Calu3 (cell line): Measurements from ENCODE around the gene MAGEA11. TPM values are rescaled to one million over a fixed set of nuclear protein-coding genes. Genes with fewer than 3 reads are reported as not detected.
"Not testable (repeated sequence)": the region's sequence is repeated elsewhere in the genome, so short reads cannot be mapped to it uniquely, and the experiment has no call there.

Experiments
- BruUV-seq: library from RNA; stranded (reverse); fragments of 400-500 nt; replicated peaks from 2 replicates; lab custom pipeline; 2021; lab: Mats Ljungman, UMichigan
- CTCF ChIA-PET: fragments of 300-600 bp; sonication (Branson Sonifier 250); formaldehyde crosslinking; loops from one replicate; lab custom pipeline; 2022; ENCODE audit warnings: antibody characterized with exemption; lab: Charles Lee
- DNase-seq: peaks from one replicate; pipeline ENCODE4 v3.0.0; 2022
- H3K27ac Mint-ChIP-seq: one replicate; pipeline ENCODE4 v1.8.0; 2022; ENCODE audit warnings: mixed read lengths; ENCODE audit not compliant: unreplicated experiment
- H3K27me3 Mint-ChIP-seq: one replicate; pipeline ENCODE4 v1.8.0; 2022; ENCODE audit warnings: mixed read lengths; ENCODE audit not compliant: unreplicated experiment
- H3K36me3 Mint-ChIP-seq: one replicate; pipeline ENCODE4 v1.8.0; 2022; ENCODE audit warnings: mild to moderate bottlenecking, moderate library complexity, mixed read lengths; ENCODE audit not compliant: insufficient read depth, unreplicated experiment
- H3K4me1 Mint-ChIP-seq: one replicate; pipeline ENCODE4 v1.8.0; 2022; ENCODE audit warnings: mild to moderate bottlenecking, low read depth, mixed read lengths; ENCODE audit not compliant: unreplicated experiment
- H3K4me3 Mint-ChIP-seq: one replicate; pipeline ENCODE4 v1.8.0; 2022; ENCODE audit warnings: mild to moderate bottlenecking, low read depth, moderate library complexity, mixed read lengths; ENCODE audit not compliant: unreplicated experiment
- H3K9me3 Mint-ChIP-seq: one replicate; pipeline ENCODE4 v1.8.0; 2022; ENCODE audit warnings: low read depth, mixed read lengths; ENCODE audit not compliant: unreplicated experiment
- intact Hi-C: fragments of 100-400 bp; cut with micrococcal nuclease; formaldehyde crosslinking; loops from one replicate; pipeline ENCODE4 v1.10.0; 2022; ENCODE audit not compliant: unreplicated experiment
- total RNA-seq: library from RNA; stranded (reverse); gene quantifications from 2 replicates; pipeline ENCODE4 v1.2.3, GENCODE V29; 2022
- TF ChIP-seq, protein P1 (sequence below): fragments of 200-600 bp; IDR thresholded peaks from one replicate; pipeline ENCODE4 v1.8.0; 2022; ENCODE audit warnings: antibody characterized with exemption; ENCODE audit not compliant: unreplicated experiment

MAGEA11 gene
- total RNA-seq, 1 experiment from 2014 or later, result not detected

DNA sequence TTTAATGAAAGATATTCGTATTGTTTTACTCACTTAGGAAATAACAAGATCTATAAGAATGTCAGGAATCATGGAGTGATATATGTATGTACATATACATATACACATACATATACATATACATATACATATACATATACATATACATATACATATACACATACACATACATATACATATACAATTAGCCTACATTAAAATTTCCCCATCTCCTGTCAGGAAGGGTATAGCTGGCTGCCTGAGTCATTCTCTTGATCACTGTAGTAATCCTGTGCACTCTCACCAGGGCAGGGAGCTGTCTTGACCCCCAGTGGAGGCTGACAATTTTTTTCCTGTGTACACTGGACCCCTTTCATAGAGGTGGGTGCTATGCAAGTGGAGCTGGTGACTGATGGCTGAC is 23.3 kb upstream of the MAGEA11 start:
- BruUV-seq, result no TSS peak
- peaks cover 81% of the 10 kb centered on the region for H3K27me3 Mint-ChIP-seq
- TF ChIP-seq, protein P1, sequence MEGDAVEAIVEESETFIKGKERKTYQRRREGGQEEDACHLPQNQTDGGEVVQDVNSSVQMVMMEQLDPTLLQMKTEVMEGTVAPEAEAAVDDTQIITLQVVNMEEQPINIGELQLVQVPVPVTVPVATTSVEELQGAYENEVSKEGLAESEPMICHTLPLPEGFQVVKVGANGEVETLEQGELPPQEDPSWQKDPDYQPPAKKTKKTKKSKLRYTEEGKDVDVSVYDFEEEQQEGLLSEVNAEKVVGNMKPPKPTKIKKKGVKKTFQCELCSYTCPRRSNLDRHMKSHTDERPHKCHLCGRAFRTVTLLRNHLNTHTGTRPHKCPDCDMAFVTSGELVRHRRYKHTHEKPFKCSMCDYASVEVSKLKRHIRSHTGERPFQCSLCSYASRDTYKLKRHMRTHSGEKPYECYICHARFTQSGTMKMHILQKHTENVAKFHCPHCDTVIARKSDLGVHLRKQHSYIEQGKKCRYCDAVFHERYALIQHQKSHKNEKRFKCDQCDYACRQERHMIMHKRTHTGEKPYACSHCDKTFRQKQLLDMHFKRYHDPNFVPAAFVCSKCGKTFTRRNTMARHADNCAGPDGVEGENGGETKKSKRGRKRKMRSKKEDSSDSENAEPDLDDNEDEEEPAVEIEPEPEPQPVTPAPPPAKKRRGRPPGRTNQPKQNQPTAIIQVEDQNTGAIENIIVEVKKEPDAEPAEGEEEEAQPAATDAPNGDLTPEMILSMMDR, result no peak
- H3K36me3 Mint-ChIP-seq, result no peaks in the 10 kb centered on the region
- H3K4me1 Mint-ChIP-seq, result no peaks in the 10 kb centered on the region
- no peaks in the 10 kb centered on the region for H3K9me3 Mint-ChIP-seq
- CTCF ChIA-PET, result no interaction called here
- intact Hi-C loops, result no loop called here
- no peak overlapping the region for H3K27ac Mint-ChIP-seq
- H3K4me3 Mint-ChIP-seq, result no peak overlapping the region
- no peak for DNase-seq

GRCh38 chrX:149691794-149692193 is 20.1 kb upstream of the MAGEA11 start:
- no peaks in the 10 kb centered on the region for H3K9me3 Mint-ChIP-seq
- no TSS peak for BruUV-seq
- intact Hi-C loops, result loop anchor here (10.0 kb wide), 1 partner anchor 73 kb away; no protein-coding TSS in a partner anchor
- TF ChIP-seq, protein P1, result no peak
- no peak for DNase-seq
- CTCF ChIA-PET, result no interaction called here
- no peaks in the 10 kb centered on the region for H3K36me3 Mint-ChIP-seq
- no peaks in the 10 kb centered on the region for H3K4me1 Mint-ChIP-seq
- no peak overlapping the region for H3K4me3 Mint-ChIP-seq
- H3K27me3 Mint-ChIP-seq, result peaks cover 87% of the 10 kb centered on the region
- no peak overlapping the region for H3K27ac Mint-ChIP-seq

- intact Hi-C loops, result loop anchor here (10.0 kb wide), 1 partner anchor 72 kb away; no protein-coding TSS in a partner anchor
- peaks cover 87% of the 10 kb centered on the region for H3K27me3 Mint-ChIP-seq
- H3K9me3 Mint-ChIP-seq, H3K4me1 Mint-ChIP-seq, DNase-seq, H3K36me3 Mint-ChIP-seq, H3K4me3 Mint-ChIP-seq, BruUV-seq, CTCF ChIA-PET, H3K27ac Mint-ChIP-seq: not testable (repeated sequence)
These were observed 19.1 kb upstream of the MAGEA11 start for GRCh38 chrX:149692686-149693272.

DNA sequence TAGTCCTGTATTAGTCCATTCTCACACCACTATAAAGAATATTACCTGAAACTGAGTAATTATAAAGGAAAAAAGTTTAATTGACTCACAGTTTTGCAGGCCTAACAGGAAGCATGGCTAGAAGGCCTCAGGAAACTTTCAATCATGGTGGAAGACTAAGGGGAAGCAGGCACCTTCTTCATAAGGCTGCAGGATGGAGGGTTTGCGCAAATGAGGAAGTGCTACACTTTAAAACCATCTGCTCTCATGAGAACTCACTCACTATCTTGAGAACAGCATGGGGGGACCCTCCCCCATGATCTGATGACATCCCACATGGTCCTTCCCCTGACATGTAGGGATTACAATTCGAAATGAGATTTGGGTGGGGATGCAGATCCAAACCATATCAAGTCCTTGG is 12.1 kb upstream of the MAGEA11 start:
- no peak overlapping the region for H3K27ac Mint-ChIP-seq
- CTCF ChIA-PET, result no interaction called here
- H3K4me3 Mint-ChIP-seq, result no peak overlapping the region
- intact Hi-C loops, result loop anchor here (10.0 kb wide), 1 partner anchor 65 kb away; no protein-coding TSS in a partner anchor
- no TSS peak for BruUV-seq
- peaks cover 51% of the 10 kb centered on the region for H3K27me3 Mint-ChIP-seq
- H3K36me3 Mint-ChIP-seq, result no peaks in the 10 kb centered on the region
- TF ChIP-seq, protein P1, result no peak
- DNase-seq, result no peak
- no peaks in the 10 kb centered on the region for H3K4me1 Mint-ChIP-seq
- H3K9me3 Mint-ChIP-seq, result no peaks in the 10 kb centered on the region

DNA sequence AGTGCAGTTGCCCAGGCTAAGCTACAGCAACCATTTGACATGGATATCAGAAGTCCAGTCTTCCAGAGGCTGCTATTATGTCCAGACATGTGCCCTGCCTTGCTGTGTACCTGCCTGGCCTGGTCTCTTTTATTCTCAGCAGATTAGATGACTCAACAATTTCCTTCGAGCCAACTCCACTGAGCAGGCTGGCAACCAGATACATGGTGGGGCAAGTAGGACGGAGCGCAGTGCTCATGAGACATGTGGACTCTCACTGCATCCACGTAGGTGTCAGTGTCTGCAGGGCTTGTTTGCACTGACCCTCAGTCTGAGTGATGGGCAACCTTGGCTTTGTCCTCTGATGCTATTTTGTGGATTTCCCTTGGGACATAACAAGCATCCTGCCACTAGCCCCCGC is 7.2 kb upstream of the MAGEA11 start:
- no TSS peak for BruUV-seq
- Mint-ChIP-seq H3K4me3 (no peak overlapping the region), H3K9me3 (no peaks in the 10 kb centered on the region), H3K36me3 (no peaks in the 10 kb centered on the region), H3K27me3 (peaks cover 52% of the 10 kb centered on the region), H3K4me1 (peaks cover 9% of the 10 kb centered on the region), H3K27ac (no peak overlapping the region)
- no peak for DNase-seq
- intact Hi-C loops, result no loop called here
- TF ChIP-seq, protein P1, result no peak
- CTCF ChIA-PET, result no interaction called here
